Keratinocyte (primary cell): ENCODE results near the gene PSMB11. TPM values are rescaled to one million over a fixed set of nuclear protein-coding genes. Genes with fewer than 3 reads are reported as not detected.

ENCODE experiments used
- DNase-seq: peaks from one replicate; pipeline ENCODE4 v3.0.0-alpha.2; 2011; ENCODE audit warnings: low read depth, missing footprints, low spot score
- FAIRE-seq: peaks from 2 replicates; lab custom pipeline; 2011; peaks lifted over from hg19 to GRCh38; lab: Jason Lieb, UNC
- H2AFZ ChIP-seq: 2 replicates; pipeline ENCODE4 v1.6.0; 2012; ENCODE audit warnings: low read length, control low read depth, inconsistent platforms; ENCODE audit not compliant: control insufficient read depth
- H3K27ac ChIP-seq: 2 replicates; pipeline ENCODE4 v1.5.1; 2011; ENCODE audit warnings: low read length; ENCODE audit not compliant: control insufficient read depth, insufficient read depth
- H3K27me3 ChIP-seq: 3 replicates; pipeline ENCODE4 v1.6.0; 2011; ENCODE audit warnings: low read length; ENCODE audit not compliant: control insufficient read depth, insufficient read depth; ENCODE audit errors: extremely low read depth
- H3K36me3 ChIP-seq, 2 experiments: 2 replicates in 1 of 2; 3 replicates in 1 of 2; pipeline ENCODE4 v1.5.1; 2011; ENCODE audit warnings: low read length in 2 of 2, mild to moderate bottlenecking in 1 of 2; ENCODE audit not compliant: control insufficient read depth in 2 of 2, insufficient read depth in 2 of 2; ENCODE audit errors: extremely low read depth in 1 of 2
- H3K4me1 ChIP-seq: 3 replicates; pipeline ENCODE4 v1.5.1; 2011; ENCODE audit warnings: low read length; ENCODE audit not compliant: control insufficient read depth, insufficient read depth; ENCODE audit errors: extremely low read depth
- H3K4me2 ChIP-seq: 3 replicates; pipeline ENCODE4 v1.6.0; 2011; ENCODE audit warnings: low read depth, low read length; ENCODE audit not compliant: control insufficient read depth, insufficient read depth; ENCODE audit errors: extremely low read depth
- H3K4me3 ChIP-seq, 3 experiments: fragments of 200-600 bp in 1 of 3; sonication (generic) in 1 of 3; 2 replicates in 2 of 3; 3 replicates in 1 of 3; pipeline ENCODE4 v1.5.1; 2011 to 2016; ENCODE audit warnings: low read length in 3 of 3, mild to moderate bottlenecking in 3 of 3, control low read depth in 2 of 3, inconsistent platforms in 1 of 3, low read depth in 1 of 3, mixed read lengths in 1 of 3, mixed run types in 1 of 3, moderate library complexity in 1 of 3; ENCODE audit not compliant: control insufficient read depth in 2 of 3, insufficient read depth in 2 of 3; ENCODE audit errors: extremely low read depth in 1 of 3
- H3K79me2 ChIP-seq: 2 replicates; pipeline ENCODE4 v1.6.0; 2012; ENCODE audit warnings: low read length; ENCODE audit not compliant: control insufficient read depth, insufficient read depth
- H3K9ac ChIP-seq: 3 replicates; pipeline ENCODE4 v1.6.0; 2011; ENCODE audit warnings: low read length; ENCODE audit not compliant: control insufficient read depth, insufficient read depth; ENCODE audit errors: extremely low read depth
- H3K9me1 ChIP-seq: 3 replicates; pipeline ENCODE4 v1.6.0; 2011; ENCODE audit warnings: low read length; ENCODE audit not compliant: control insufficient read depth, insufficient read depth; ENCODE audit errors: extremely low read depth
- H3K9me3 ChIP-seq: 2 replicates; pipeline ENCODE4 v1.5.1; 2012; ENCODE audit warnings: low read depth, low read length; ENCODE audit not compliant: control insufficient read depth
- H4K20me1 ChIP-seq: 3 replicates; pipeline ENCODE4 v1.6.0; 2011; ENCODE audit warnings: low read length; ENCODE audit not compliant: control insufficient read depth, insufficient read depth; ENCODE audit errors: extremely low read depth
- EZH2 ChIP-seq: IDR thresholded peaks from one replicate; pipeline ENCODE4 v1.6.1; 2012; ENCODE audit warnings: inconsistent platforms, mild to moderate bottlenecking, low read length, moderate library complexity
- dilution Hi-C: fragments of 300-500 bp; cut with MboI; formaldehyde crosslinking; loops from one replicate; pipeline ENCODE4 v1.7.0; 2020; ENCODE audit warnings: low sequenced_read_pairs; ENCODE audit not compliant: extremely low pct_ligation_motif_present
- polyA plus RNA-seq, 5 experiments: library from polyadenylated mRNA; depleted of rRNA in 3 of 5; stranded (reverse) in 3 of 5; stranded (forward) in 1 of 5; unstranded in 1 of 5; fragments of >200 nt; gene quantifications; 1 replicate in 1 of 5; 2 replicates in 3 of 5; 3 replicates in 1 of 5; pipeline versions ENCODE4 v1.2.1 to v1.2.3, GENCODE V29; 2011 to 2012; ENCODE audit warnings: missing spikeins in 2 of 5, low read depth in 1 of 5, low replicate concordance in 1 of 5
- TF ChIP-seq, protein P1 (sequence below), 3 experiments: IDR thresholded peaks in 1 of 3; conservative IDR thresholded peaks in 1 of 3; optimal IDR thresholded peaks in 1 of 3; 2 replicates in 2 of 3; 3 replicates in 1 of 3; pipeline versions ENCODE3 to v1.5.1; 2011; ENCODE audit warnings: low read length in 3 of 3, mild to moderate bottlenecking in 3 of 3, moderate library complexity in 2 of 3, control low read depth in 1 of 3, inconsistent platforms in 1 of 3; ENCODE audit not compliant: insufficient read depth in 2 of 3; ENCODE audit errors: extremely low read depth in 1 of 3

Gene PSMB11
- polyA plus RNA-seq, 1 donor (not counting 4 experiments of a cell fraction or from before 2014, with no cell fraction given): not detected

DNA sequence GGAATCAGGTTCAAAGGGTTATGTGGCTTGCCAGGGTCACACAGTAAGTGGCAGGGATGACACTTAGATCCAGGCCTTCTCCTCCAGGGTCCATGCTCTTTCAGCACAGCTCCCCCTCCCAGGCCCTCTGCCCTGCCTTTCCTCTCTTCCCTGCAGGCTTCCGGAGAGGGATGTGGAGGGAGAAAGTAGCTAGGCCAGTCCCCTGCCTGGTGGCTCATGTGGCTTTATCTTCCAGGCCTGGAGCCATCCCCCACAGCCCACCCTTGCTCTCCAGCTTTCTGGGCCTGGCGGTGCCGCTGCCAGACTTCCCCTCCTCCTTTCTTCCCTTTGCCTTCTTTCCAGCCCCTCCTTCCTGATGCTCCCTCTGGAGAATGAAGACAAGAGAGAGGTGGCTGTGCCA is 1.7 kb downstream of the PSMB11 start:
- Histone ChIP-seq H3K79me2 (no peaks in the 10 kb centered on the region), H3K9me3 (no peaks in the 10 kb centered on the region), H3K9ac (no peak overlapping the region), H3K27ac (no peak overlapping the region), H3K9me1 (no peaks in the 10 kb centered on the region), H3K4me2 (no peak overlapping the region), H3K27me3 (no peaks in the 10 kb centered on the region), H3K36me3 (no peaks in the 10 kb centered on the region), H3K4me3 (no peak overlapping the region), H4K20me1 (no peaks in the 10 kb centered on the region), H3K4me1 (no peaks in the 10 kb centered on the region), H2AFZ (no peak overlapping the region)
- FAIRE-seq: no peak
- TF ChIP-seq, protein P1, sequence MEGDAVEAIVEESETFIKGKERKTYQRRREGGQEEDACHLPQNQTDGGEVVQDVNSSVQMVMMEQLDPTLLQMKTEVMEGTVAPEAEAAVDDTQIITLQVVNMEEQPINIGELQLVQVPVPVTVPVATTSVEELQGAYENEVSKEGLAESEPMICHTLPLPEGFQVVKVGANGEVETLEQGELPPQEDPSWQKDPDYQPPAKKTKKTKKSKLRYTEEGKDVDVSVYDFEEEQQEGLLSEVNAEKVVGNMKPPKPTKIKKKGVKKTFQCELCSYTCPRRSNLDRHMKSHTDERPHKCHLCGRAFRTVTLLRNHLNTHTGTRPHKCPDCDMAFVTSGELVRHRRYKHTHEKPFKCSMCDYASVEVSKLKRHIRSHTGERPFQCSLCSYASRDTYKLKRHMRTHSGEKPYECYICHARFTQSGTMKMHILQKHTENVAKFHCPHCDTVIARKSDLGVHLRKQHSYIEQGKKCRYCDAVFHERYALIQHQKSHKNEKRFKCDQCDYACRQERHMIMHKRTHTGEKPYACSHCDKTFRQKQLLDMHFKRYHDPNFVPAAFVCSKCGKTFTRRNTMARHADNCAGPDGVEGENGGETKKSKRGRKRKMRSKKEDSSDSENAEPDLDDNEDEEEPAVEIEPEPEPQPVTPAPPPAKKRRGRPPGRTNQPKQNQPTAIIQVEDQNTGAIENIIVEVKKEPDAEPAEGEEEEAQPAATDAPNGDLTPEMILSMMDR (optimal IDR thresholded peaks at IDR 0.05 in 1 of 3, IDR thresholded peaks at IDR 0.05 in 1 of 3, conservative IDR thresholded peaks at IDR 0.05 in 1 of 3; ENCODE audit: extremely low read depth in 1 of 3, insufficient read depth in 2 of 3, low read length in 3 of 3): no peak
- TF ChIP-seq EZH2: no peak
- dilution Hi-C loops: no loop called here
- DNase-seq: no peak

GRCh38 chr14:23044840-23045239 is 2.8 kb downstream of the PSMB11 start:
- H4K20me1 ChIP-seq: no peaks in the 10 kb centered on the region
- dilution Hi-C loops: no loop called here
- no peaks in the 10 kb centered on the region for H3K9me3 ChIP-seq
- H3K4me3 ChIP-seq: no peak overlapping the region
- no peaks in the 10 kb centered on the region for H3K36me3 ChIP-seq
- H3K9me1 ChIP-seq: no peaks in the 10 kb centered on the region
- DNase-seq: no peak
- TF ChIP-seq, protein P1 (optimal IDR thresholded peaks at IDR 0.05 in 1 of 3, IDR thresholded peaks at IDR 0.05 in 1 of 3, conservative IDR thresholded peaks at IDR 0.05 in 1 of 3; ENCODE audit: extremely low read depth in 1 of 3, insufficient read depth in 2 of 3, low read length in 3 of 3): no peak
- no peak for TF ChIP-seq EZH2
- no peak overlapping the region for H3K27ac ChIP-seq
- H3K9ac ChIP-seq: no peak overlapping the region
- H3K79me2 ChIP-seq: no peaks in the 10 kb centered on the region
- H3K4me2 ChIP-seq: no peak overlapping the region
- no peak for FAIRE-seq
- no peaks in the 10 kb centered on the region for H3K4me1 ChIP-seq
- no peak overlapping the region for H2AFZ ChIP-seq
- no peaks in the 10 kb centered on the region for H3K27me3 ChIP-seq
